ENCODE measurements around the gene GPD2.
A peak's percentile ranks its signal among the peaks of the same experiment; 100 is the strongest.

GPD2 gene

GRCh38 chr2:156437272-156437930 lies 1.2 kb downstream of the GPD2 start:
- DNase-seq = no peak

- DNase-seq = no peak
Observed at GRCh38 chr2:156437931-156438410, 1.8 kb downstream of the GPD2 start.

GRCh38 chr2:156443089-156443488 lies 6.9 kb downstream of the GPD2 start:
- DNase-seq = no peak

DNA sequence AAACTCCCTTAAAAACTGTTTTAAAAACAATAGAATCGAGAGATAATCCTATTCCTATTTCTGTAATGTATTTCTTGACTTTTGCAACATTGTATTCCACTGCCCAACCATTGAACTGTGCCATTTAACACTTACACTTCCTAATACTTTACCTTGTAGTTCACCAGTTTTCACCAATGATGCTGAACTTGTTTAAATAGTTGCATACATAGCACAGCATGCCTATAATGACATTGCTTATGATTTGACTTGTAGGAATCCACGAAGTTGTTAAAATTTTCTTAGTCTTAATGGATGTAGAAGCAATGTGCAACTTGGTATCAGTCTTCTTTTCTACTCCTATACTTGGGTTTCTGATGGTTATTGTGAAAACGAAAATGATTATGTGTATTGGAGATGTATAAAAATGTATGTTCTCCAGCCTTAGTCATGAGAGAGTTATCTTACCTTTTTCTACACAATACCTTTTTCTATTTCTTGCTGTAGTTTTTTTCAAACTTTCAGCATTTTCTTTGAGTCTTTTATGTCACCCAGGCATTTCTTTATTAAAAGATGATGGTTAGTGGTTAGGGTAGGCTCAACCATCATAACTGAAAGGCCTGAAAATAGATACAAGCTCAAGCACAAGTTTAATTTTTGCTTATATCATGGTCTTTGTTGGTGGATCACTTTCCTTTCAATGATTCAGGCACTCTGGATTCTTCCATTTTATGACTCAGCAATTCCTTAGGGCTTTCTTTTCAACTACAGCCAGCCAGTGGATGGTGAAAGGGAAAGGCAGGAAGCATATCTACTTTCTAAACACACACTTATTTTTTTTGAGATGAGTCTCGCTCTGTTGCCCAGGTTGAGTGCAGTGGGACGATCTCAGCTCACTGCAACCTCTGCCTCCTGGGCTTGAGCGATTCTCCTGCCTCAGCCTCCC lies 9.4 kb downstream of the GPD2 start:
- peak; percentile 4 for DNase-seq

- no peak for DNase-seq
Observed at GRCh38 chr2:156447761-156448160, 11.6 kb downstream of the GPD2 start.

DNA sequence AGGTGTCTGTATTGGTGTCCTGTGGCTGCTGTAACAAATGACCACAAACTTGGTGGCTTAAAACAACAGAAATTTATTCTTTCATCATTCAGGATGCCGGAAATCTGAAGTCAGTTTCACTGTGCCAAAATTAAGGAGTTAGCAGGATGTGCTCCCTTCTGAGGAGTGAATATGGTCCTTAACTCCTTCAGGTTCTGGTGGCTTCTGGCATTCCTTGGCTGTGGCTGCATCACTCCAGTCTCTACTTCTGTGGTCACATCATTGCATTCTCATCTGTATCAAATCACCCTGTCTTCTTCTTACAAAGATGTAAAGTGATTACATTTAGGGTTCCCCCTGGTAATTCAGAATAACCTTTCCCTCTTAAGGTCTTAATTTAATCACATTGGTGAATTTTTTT lies 12.6 kb downstream of the GPD2 start:
- DNase-seq = no peak

GRCh38 chr2:156452971-156453370 lies 16.8 kb downstream of the GPD2 start:
- no peak for DNase-seq

GRCh38 chr2:156455361-156455975 lies 19.3 kb downstream of the GPD2 start:
- DNase-seq = peak; percentile 5

DNA sequence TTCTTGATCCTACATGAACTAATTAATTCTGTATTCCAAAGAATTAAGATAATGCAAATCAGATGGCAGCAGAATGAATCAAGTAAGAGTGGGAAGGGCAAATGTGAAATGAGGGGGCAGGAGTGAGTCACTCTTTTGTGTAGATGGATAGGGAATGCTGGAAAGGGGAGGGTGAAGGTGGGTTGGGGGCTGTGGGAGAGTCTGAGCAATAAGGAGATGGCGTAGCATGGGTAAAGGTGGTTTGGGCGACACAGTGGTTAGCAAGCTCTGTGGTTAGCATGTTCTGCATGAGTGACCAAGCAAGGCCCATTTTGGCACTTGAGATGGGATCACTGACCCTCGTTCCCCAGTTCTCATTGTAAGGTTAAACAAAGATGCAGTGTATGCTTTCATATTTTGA lies 20.4 kb downstream of the GPD2 start:
- DNase-seq = no peak

GRCh38 chr2:156457523-156458517 lies 21.6 kb downstream of the GPD2 start:
- DNase-seq = peak; percentile 7

DNA sequence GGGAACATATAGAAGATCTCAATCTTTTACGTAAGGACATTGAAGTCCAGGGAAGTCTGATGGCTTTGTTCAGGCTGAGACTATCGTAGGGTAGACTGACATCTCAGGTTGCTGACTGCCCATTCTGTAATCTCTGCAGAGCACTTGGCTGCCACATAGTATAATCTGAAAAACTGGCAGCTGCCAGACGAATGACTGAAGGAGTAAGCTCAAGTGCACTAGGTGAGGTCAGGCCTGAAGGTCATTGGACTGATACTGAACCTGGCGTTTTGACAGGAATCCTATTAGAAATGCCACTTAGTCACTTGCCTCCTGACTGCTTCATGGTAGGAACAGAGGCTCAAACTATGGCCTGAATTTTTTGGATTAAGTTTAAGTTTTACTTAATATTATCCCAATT lies 23.5 kb downstream of the GPD2 start:
- no peak for DNase-seq

DNA sequence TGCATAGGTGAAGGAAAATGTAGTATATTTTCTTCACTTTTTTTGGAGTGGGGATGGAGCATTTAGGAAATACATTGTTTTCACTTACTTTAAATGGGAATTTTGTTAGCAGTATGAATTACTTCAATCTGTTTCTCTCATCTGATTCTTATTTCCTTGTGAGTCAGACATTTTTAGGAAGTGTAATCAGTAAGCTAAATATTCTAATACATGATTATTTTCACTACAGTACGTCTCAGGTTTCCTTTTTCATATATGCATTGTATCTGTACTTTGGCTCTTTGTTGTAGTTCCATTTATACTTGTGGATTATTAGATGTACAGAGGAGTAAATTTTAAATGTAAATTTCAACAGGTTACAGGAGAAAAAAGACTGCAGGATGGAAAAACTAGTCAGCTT lies 27.9 kb downstream of the GPD2 start:
- no peak for DNase-seq

DNA sequence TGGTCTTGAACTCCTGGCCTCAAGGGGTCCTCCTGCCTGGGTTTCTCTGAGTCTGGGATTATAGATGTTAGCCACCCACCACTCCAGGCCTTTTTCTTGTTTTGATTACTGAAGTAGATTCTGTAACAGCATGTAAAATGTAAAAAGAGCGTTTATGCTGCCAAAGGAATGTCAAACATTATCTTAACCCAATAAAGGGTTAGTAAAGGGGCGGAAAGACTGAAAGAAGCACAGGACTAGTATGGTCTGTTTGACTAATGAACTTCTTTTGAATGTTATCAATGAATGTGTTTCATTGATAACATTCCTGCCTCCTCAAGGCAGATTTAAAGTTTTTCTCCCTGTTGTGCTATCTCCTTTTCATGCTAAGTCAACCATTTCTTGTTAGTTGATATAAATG lies 29.4 kb downstream of the GPD2 start:
- DNase-seq = no peak

GRCh38 chr2:156466739-156467405 lies 30.7 kb downstream of the GPD2 start:
- peak; percentile 44 for DNase-seq

GRCh38 chr2:156470975-156471583 lies 34.9 kb downstream of the GPD2 start:
- DNase-seq = no peak

DNA sequence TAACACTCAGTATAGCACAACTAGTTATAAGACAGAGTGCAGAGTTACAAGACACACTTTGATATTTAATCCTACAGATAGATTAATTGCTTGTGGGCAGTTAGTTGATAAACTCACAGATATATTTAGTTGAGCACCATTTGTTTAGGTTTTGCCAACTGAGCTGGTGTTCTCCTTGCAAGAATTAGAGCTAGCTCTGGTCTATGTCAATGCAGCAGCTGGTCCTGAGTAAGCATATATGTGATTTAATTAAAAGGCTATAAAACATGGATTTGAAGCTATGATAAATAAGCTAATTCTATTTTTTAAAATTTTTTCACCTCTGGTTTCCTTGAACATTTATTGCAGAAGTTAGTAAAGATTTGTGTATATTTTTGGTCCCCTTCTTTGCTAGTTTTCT lies 35.6 kb downstream of the GPD2 start:
- no peak for DNase-seq

DNA sequence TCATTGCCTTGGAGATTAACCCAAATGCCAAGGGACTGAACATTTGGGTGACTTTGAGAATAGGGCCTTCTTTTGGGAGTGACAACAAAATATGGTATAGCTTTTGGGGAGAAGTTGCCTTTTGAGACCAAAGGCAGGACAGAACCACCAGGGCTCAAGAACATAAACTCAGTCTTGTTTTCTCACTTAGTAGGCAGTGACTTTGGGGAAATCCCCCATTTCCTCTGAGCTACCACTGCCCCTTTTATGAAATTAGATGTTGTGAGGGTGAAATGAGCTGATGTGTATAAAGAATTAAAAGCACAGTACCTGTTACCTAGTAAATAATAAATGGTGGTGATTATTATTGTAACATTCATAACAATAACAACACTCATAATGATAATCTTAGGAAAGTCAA lies 36.5 kb downstream of the GPD2 start:
- DNase-seq = no peak

- no peak for DNase-seq
Observed at GRCh38 chr2:156473445-156473844, 37.3 kb downstream of the GPD2 start.

DNA sequence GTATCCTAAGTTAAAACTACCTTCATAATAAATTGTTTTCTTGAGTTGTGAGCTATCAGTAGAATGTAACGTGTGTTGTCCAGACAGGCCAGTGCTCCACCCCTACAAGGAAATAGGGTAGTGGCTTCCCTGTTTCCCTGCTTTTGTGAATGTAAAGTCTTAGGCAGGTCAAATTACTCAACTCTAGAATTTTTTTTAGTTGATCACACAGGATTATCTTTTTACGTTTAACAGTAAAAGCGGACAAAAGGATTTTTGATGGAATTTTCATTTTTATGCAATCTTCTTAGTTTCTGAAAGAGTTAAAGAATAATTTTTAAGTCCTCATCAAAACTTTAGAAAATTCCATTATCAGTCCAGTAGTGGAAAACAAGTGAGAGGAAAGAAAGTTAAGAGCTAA lies 38.2 kb downstream of the GPD2 start:
- DNase-seq = no peak

DNA sequence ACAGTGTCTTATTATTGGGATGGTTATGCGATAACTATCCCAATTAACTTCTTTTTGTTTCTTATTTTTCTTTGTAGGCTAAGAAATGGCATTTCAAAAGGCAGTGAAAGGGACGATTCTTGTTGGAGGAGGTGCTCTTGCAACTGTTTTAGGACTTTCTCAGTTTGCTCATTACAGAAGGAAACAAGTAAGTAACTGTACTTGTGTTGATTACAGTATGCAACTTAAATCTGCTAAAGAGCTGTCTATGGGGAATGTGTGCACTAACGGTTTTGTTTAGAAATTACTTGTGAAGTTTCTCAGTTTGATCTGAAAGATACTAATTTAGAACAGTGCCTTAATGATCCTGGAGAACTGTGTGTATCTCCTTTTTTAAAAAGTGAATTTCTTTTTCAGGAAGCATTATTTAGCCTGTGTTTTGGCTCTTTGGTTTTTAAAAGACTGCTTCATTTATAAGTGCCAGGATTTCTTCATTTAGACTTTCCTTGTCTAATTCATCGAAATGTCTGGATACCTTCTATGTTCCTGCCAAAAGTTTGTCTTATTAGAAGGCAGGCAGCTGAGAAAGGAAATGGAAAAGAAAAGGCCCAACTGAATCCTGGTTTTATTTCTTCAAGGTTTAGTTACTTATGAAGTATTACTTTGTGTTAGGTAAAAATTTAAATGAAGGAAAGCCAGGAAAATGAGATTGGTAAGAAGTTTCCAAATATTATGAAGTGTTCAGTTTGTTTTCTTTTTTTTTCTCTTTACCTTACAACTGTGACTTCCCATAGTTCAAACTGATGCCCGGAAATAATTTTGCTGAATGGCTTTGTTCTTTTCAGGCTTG lies 40.1 kb downstream of the GPD2 start:
- no peak for DNase-seq

DNA sequence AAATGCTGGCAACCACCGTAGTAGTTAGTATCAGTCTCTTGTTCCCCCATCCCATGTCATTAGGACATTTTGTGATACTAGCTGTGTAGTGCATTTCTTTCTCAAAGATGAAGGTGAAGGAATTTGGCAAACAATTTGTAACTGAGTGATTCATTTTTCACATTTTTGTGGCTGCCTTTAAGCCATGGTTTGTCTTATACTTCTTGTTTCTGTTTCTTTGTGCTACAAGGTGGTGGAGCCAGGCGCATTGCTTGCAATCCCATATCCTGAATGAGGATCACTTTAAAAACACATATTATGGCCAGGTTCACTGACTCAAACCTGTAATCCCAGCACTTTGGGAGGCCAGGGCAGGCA lies 40.6 kb downstream of the GPD2 start:
- no peak for DNase-seq

Data from NCI-H69 (cell line).